Ovary (tissue), 3 donors: ENCODE data around the gene USP49.

Experiments
- CTCF ChIP-seq, 3 donors: fragments of 450-650 bp in 2 of 3; fragments of 200-600 bp in 1 of 3; IDR thresholded peaks; one replicate each; pipeline versions ENCODE4 v1.5.1 to v1.8.0; 2016 to 2022; ENCODE audit warnings: antibody characterized with exemption in 3 of 3, mild to moderate bottlenecking in 1 of 3
- EP300 ChIP-seq: sonication (generic); formaldehyde crosslinking; IDR thresholded peaks from one replicate; pipeline ENCODE4 v1.6.1; 2017; ENCODE audit warnings: antibody characterized with exemption
- POLR2A ChIP-seq: fragments of 450-650 bp; IDR thresholded peaks from one replicate; pipeline ENCODE4 v1.6.1; 2017; ENCODE audit warnings: antibody characterized with exemption, mild to moderate bottlenecking, moderate library complexity
- donor health status: DM: no; HTN: no; CAD: no.

- TF ChIP-seq CTCF (IDR thresholded peaks at IDR 0.05) (no peak), EP300 (no peak), POLR2A (no peak)
Measured at GRCh38 chr6:41909727-41910126, 14.6 kb upstream of the USP49 start.
